GM19240 (cell line): ENCODE measurements around the gene CPNE1.
"Not testable (repeated sequence)": the region's sequence is repeated elsewhere in the genome, so short reads cannot be mapped to it uniquely, and the experiment has no call there.

Experiments
- DNase-seq: peaks from one replicate; pipeline ENCODE4 v3.0.0; 2011; ENCODE audit warnings: low spot score; ENCODE audit not compliant: insufficient read length

The CPNE1 gene

DNA sequence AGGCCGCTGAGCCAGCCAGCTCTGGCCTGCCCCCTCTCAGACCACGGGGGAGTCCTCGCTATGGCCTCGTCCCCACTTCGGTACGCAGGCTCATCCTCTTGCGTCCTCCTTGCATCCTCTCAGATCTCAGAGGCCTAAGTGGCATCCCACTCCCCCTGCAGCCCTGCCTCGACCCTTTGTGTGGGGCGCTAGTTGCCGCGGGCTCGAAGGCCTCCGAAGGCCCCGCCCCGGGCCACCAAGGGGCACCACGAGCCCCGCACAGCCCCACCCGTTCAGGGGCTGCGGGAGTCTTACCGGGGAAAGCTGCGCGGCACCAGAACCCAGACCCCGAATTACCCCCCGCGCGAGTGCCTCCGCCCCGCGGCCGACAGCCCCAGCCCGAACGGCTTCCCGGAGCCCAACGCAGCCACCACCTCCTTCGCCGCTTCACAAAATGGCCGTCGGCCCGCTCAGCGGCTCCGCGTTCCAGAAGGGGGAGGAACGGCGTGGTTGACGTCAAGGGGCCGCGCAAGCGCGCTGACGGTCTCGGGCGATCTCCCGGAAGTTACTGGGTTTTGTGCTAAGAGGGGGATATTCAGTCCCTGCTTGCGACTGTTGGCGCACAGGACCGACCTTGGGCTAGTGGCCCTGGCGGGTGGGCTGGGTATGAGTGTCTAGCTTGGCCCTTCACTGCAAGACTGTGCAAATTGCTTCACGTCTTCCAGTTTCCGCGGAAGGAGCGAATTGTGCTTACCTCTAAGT lies at the start of gene CPNE1, which contains the start of gene RBM12:
CPNE1 (minus strand) TSS at position 435 of the 741 bp plus-strand sequence. CDS start 31,977 bp downstream, outside the sequence.
RBM12 (minus strand) TSS at position 435 of the 741 bp plus-strand sequence. CDS start 9,578 bp downstream, outside the sequence.
- DNase-seq = peak; percentile 90

DNA sequence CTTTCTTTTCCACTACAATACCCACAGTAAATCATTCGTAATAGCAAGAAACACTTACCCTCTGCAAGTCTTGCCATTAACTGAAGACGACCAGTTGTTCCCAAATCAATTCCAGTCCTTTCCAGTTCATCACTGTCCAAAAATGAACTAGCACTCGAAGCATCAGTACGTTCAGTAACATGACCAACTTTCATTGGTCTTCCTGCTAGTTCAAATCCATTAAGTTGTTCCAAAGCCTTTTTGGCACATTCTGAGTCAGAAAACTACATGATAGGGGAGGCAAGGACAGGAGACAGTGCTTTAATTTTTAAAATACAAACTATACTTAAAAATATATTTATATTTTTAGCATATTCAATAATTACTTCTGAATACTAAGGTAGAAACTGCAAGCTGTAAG lies 49.4 kb upstream of the CPNE1 start:
- DNase-seq = no peak

DNA sequence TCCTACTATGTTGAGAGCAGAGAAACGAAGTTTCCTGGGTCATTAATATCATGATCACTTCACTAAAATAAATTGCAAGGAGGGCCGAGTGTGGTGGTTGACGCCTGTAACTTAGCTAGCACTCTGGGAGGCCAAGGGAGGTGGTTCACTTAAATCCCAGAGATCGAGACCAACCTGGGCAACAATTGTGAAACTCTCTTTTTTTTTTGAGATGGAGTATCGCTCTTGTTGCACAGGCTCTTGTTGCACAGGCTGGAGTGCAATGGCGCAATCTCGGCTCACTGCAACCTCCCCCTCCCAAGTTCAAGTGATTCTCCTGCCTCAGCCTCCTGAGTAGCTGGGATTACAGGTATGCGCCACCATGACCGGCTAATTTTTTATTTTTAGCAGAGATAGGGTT lies 48.4 kb upstream of the CPNE1 start:
- not testable (repeated sequence) for DNase-seq

DNA sequence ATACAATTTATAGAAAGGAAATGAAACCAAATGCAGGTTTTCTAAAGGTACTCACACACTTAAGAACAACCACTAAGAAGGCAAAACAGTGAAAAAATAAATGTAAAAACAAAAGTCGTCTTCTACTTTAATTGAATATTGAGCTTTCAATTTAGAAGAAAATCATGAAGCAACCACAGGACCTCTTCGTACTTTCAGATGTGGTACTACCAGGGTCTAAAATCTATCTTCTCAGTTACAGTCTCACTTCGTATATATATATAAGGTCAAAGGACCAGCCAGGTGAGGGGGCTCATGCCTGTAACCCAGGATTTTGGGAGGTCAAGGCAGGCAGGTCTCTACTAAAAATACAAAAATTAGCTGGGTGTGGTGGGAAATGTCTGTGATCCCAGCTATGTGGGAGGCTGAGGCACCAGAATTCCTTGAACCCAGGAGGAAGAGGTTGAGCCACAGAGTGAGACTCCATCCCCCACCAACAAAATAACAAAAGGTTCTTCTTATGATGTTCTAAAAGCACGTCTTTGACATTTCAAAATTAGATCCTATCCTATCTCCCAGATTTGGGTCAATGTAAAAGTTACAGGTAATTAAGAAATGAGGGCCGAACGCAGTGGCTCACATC lies 47.0 kb upstream of the CPNE1 start:
- no peak for DNase-seq

DNA sequence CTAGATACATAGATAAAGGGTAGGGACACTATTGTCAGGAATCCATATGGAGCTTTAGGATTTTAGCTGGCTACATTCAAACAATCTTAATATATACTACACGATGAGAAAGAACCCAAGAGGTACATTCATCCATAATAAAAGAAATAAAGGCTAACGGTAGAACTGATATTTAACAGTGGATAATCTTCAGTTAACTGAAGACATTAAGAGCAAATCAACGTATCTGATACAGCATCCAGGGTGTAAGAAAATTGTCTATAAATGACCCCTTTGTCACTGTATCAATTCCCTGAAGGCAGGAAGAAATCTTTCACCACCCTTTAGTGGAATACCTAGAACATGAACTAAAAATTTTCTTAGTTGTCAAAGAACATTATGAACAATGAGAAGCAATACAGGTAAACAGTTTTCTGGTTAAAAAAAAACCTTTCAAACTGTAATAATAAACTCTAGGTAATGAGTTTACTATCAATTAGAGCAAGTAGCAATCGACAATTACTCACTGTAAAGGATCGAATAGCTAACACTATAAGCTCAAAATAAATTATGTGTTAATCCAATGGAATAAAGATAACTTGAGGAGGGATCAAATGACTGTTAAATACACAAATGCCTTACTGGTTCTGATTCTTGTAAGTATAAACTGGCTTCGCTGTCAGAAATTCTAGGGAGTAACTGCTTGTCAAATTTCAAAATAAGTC lies 46.3 kb upstream of the CPNE1 start:
- DNase-seq = no peak

DNA sequence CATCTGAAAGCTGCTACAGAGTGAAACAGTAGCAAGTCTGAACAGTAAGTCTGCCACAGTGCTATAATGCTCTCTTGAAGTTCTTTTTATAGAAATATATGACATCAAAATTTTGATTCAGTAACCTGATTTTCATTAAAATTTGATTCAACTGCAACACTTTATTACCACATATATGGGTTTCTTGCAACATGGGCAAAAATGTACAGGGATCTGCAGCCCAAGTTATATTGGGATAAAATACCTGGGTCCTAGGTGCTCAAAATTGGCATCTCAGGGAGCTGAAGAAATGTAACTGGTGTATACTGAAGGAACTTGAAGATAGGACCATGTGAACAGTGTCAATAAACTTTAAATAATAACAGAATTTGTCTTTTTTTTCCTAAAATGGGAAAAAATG lies 45.3 kb upstream of the CPNE1 start:
- DNase-seq = no peak

DNA sequence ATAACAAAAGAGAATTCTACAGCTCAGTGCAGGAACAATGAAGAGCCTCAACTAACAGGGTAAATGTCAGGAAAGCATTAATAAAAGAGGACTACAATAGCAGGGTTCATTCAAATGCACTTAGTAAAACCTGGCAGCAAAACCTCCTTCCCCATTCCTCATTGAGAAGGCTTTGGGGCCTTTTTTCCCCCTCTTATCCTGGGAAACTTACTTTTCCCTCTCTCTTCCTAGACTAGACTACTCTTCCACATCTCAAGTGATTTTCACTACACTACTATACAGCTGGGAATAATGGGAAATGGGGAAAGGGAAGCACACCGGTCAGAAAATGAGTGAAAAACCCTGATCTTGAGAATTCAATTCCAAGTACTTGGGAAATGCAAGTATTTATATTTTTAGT lies 44.6 kb upstream of the CPNE1 start:
- no peak for DNase-seq

DNA sequence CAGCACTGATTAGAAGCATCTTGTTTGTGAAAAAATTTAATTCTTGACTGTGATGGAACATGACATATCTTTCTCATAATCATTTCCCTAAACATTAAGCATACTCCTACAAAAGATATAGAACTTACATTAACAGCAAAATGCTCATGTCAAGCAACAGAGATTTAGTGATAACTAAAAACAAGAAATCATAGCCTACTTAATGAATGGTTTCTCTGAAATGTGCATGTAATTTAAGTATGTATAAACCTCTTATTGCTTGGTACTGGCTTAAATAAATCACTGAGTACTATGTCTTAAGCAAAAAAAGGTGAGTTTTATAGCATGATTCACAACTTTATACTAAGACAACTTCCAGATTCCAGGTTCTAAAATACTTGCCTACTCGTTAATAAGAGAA lies 43.8 kb upstream of the CPNE1 start:
- no peak for DNase-seq

DNA sequence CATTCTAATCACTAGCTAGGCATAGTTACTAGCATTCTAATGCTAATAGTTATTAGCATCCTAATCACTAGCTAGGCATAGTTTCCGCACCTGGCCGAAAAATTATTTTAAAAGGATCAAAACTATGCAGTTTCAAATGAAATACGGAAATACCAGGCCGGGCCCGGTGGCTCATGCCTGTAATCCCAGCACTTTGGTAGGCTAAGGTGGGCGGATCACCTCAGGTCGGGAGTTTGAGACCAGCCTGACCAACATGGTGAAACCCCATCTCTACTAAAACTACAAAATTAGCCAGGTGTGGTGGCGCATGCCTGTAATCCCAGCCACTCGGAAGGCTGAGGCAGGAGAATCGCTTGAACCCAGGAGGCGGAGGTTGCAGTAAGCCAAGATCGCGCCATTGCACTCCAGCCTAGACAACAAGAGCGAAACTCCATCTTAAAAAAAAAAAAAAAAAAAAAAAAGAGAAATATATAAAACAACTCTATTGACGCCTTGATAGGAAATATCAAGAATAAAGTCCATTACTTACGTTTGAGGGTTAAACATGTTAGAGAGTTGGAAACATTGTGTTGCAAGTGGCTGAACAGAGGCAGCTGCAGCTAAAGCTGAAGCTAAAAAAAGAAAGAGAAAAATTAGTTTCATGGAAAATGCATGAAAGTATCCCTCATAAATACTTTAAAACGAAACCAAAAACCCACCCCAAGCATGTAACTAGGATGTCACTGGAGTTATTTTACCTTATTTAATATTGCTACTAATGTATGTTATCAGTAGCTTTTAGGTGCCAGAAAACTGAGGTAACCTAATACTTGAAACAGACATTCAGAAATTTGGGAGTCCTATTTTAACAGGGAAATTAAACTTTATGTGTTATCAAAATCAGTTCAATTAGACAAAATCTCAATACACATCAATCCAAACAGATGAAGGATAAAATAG lies 42.2 kb upstream of the CPNE1 start:
- not testable (repeated sequence) for DNase-seq

DNA sequence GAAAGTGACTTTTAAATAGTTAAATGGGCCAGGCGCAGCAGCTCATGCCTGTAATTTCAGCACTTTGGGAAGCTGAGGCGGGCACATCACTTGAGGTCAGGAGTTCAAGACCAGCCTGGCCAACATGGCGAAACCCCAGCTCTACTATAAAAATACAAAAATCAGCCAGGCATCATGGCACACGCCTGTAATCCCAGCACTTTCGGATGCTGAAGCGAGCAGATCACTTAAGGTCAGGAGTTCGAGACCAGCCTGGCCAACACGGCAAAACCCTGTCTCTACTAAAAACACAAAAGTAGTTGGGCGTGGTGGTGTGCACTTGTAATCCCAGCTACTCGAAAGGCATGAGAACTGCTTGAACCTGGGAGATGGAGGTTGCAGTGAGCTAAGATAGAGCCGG lies 41.2 kb upstream of the CPNE1 start:
- not testable (repeated sequence) for DNase-seq

DNA sequence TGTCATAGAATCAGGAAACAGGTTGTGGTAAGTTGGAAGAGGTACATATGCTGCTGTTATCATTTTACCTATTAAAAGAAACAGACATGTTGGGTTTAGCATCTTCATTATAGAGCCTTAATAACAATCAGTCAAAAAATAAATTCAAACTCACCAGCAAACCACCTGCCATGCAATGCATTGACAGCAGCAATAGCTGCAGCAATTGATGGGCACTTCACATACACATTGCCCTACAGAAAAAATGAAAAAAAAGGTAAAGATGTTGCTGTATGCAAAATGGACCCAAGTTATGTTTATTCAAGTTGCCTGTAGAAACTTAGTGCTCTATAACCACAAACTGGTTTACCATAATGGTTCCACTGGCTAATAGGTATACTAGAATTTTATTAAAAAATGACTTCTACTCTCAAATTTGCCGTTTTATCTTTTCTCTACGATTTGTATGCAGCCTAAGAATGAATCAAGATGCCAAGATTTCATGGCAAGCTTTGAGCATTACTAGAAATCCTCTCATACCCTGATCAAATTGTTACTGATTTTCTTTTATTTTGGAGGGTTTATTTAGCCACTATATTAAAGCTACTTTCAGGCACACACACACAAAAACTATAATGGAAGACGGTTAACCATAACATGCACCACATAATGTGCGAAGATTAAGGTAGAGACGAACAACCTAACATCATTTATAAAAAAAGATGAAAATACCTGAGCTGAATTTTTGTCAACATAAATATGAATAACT lies 40.0 kb upstream of the CPNE1 start:
- no peak for DNase-seq

DNA sequence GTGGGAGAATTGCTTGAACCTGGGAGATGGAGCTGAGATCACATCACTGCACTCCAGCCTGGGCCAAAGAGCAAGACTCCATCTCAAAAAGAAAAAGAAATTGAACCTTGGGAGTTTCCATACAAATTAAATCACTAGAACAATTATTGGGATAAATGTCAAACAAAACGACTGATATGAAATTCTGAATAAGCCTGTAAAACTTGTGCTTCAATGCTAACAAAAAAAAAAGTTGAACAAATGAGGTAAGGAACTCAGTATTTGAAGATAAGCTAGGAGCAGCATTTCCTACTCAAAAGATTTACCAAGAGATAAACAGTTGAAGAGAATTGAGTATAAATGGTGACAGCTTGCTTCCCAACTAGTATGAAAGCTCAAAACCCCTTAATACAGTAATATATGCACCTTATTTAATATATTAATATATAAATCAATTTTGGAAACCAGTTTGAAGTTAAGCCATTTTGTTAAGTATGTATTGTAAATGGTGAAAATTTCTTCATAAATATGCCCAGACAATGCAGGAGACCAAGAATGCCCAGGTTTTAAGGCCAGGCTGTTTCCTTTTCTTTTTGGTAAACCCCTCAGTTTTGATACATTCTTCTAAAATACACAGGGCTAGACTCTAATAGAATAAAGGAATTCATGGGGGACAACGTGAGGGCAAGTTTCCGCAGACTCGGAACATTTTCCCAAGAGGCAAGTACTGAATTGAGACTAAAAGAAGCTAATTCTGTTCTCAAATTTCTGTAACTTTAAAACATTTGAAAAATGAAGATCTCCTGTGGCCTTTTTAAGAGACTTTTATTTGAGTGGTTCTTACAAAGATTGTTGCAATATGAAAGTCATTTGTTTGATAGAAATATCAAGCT lies 38.4 kb upstream of the CPNE1 start:
- DNase-seq = no peak

DNA sequence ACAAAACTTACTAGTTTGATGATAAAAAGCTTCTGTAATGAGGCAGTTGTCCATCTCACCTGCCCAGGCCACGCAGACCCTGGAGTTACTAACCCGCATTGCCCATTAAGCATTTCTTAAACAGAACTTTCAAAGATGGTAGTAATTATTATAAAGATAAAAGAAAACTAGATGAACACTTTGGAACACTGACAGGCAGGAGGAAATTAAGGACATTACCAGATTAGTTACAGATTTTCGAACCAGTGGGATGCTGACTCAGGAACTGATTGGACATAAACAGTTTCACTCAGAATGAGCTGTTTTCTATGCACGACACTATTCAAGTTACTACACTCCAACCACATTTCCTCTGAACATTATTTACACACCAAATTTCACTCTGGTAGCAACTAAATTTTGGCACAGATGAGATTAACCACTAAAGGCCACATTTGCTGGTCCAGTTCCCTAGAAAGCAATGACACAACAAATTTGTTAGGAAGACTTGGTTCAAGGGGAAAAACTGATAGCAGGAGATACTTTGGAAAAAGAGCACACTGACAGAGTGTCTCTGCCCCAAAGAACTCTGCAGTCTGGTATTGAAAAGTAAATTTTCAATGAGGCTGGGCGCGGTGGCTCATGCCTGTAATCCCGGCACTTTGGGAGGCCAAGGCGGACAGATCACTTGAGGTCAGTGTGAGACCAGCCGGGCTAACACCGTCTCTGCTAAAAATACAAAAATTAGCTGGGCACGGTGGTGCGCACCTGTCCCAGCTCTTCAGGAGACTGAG lies 37.5 kb upstream of the CPNE1 start:
- DNase-seq = no peak

DNA sequence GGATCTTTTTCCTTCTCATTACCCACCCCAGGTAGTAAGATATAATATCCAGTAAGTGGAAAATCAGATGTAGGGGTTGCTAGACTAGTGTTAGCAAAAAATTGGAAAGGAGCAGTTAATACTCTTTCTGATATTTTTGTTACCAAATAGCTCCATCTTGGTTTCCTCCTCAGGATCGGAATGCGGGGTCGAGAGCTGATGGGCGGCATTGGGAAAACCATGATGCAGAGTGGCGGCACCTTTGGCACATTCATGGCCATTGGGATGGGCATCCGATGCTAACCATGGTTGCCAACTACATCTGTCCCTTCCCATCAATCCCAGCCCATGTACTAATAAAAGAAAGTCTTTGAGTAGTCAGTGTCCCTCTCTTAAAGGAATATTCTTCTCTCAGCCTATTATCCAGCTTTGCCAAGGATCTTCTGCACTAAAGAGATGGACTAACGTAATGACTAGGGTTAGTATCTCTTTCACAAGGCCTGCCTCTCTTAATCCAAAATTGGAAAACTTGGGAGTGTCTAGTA lies 36.0 kb upstream of the CPNE1 start:
- DNase-seq = no peak

DNA sequence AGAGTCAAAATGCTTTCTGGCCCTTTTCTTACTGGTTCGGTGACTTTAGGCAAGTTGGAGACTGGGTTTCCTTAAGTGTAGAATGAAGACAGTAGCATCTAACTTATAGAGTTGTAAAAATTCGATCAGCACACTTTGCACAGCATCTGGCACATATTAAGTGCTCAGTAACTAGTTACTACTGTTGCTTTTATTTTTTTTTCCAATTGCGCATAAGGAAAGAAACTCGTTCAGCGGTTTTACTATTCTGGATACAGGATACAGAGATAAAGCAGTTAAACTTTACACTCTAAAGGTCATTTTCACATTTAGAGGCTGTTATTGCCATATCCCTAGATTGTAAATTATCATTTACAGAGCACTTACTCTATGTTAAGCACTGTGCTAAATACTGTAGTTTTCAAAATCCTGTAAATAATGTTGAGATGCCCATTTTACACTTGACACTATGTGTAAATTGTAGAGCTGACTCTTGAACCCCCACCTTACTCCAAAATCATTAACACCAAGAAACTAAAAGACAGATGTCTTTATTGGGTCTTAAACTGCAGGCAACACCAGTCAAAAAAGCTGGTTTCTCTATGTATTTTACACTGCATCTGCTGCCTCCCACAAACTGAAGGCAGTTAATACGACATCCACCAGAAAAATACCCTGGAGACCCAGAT lies 35.4 kb upstream of the CPNE1 start:
- DNase-seq = no peak

DNA sequence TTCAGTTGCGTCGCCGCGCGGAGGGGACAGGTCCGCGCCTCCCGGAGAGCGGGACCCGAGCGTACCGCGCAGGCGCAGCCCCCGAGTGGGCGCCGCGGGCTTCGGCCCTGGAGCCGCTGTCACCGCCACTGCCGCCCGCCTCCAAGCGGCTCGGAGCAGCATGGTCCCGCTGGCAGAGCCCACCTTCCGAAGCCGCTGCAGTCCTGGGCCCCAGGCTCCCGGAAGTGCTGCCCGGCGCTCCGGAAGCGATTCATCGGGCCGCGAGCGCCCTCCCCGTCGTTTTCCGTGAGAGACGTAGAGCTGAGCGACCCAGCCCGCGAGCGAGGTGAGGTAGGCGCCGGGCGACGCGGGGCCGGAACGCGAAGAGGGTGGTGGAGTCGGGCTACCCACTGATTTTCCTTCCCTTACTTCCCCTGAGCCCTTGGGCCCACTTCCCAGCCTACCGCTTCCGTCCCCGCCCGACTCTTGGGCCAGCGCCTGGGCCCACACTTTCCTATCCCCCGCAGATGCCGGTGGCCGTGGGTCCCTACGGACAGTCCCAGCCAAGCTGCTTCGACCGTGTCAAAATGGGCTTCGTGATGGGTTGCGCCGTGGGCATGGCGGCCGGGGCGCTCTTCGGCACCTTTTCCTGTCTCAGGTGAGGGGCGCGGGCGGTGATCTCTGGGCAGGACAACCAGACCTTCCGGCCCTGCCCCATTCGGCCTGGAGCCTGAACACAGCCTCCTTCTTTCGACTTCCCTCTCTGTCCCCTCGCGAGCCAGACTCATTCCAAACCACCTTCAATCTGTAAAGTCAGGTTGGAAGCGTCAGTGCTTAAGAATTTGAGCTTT lies 34.6 kb upstream of the CPNE1 start, which contains the start of the genes NFS1 and ROMO1:
NFS1 (minus strand) TSS at position 226 of the 830 bp plus-strand sequence; CDS start at position 162, 64 bp downstream.
ROMO1 (plus strand) TSS at position 279 of the 830 bp plus-strand sequence; CDS start at position 507, 228 bp downstream.
- DNase-seq = peak; percentile 79
